ENCODE results near the gene PLCL1. TPM values are rescaled to one million over a fixed set of nuclear protein-coding genes. Genes with fewer than 3 reads are reported as not detected.
"Not testable (repeated sequence)": the region's sequence is repeated elsewhere in the genome, so short reads cannot be mapped to it uniquely, and the experiment has no call there.

The PLCL1 gene
- total and polyA plus RNA-seq, 5 donors = 19.5 to 70.1 (median 45.0) TPM

GRCh38 chr2:198175271-198175670 is 370.9 kb downstream of the PLCL1 start:
- no peaks in the 10 kb centered on the region for H3K4me1 ChIP-seq (ENCODE audit: control insufficient read depth, insufficient read depth, low read length)
- ATAC-seq (no peak), DNase-seq (no peak)
- intact Hi-C loops (cut with DNase I) = no loop called here
- no peak overlapping the region for H3K4me3 ChIP-seq (ENCODE audit: low read length)
- 70% methylated on average over 3 of the region's 3 CpGs for whole genome bisulfite sequencing
- no peaks in the 10 kb centered on the region for H3K27me3 ChIP-seq (ENCODE audit: control insufficient read depth, insufficient read depth)
- H3K9me3 ChIP-seq (ENCODE audit: control insufficient read depth, low read length) = no peaks in the 10 kb centered on the region
- no peak overlapping the region for H3K27ac ChIP-seq (ENCODE audit: low read length)

GRCh38 chr2:198177040-198177439 is 372.6 kb downstream of the PLCL1 start:
- Histone ChIP-seq H3K4me1 (ENCODE audit: control insufficient read depth, insufficient read depth, low read length) (no peaks in the 10 kb centered on the region), H3K4me3 (ENCODE audit: low read length) (no peak overlapping the region), H3K27me3 (ENCODE audit: control insufficient read depth, insufficient read depth) (no peaks in the 10 kb centered on the region), H3K27ac (ENCODE audit: low read length) (no peak overlapping the region), H3K9me3 (ENCODE audit: control insufficient read depth, low read length) (no peaks in the 10 kb centered on the region)
- intact Hi-C loops (cut with DNase I) = no loop called here
- ATAC-seq (no peak), DNase-seq (no peak)
- 76% methylated on average over 2 of the region's 2 CpGs for WGBS

DNA sequence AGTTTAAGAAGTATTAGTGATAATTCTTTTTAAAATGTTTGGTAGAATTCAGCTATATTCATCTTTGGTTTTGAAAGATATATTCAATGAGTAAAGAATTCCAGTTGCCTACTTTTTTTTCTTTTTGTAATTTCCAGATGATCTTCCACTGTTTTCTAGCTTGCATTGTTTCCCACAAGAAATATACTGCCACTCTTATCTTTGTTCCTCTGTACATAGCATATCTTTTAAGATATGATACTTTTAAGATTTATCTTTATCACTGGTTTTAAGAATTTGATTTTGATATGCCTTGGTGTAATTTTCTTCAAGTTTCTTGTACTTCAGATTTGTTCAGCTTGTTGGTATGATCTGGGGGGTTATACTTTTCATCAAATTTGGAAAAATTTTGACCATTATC is 374.4 kb downstream of the PLCL1 start:
- intact Hi-C loops (cut with DNase I) = no loop called here
- H3K9me3 ChIP-seq (ENCODE audit: control insufficient read depth, low read length) = no peaks in the 10 kb centered on the region
- no peak overlapping the region for H3K27ac ChIP-seq (ENCODE audit: low read length)
- H3K4me1 ChIP-seq (ENCODE audit: control insufficient read depth, insufficient read depth, low read length) = no peaks in the 10 kb centered on the region
- no peak for ATAC-seq
- H3K27me3 ChIP-seq (ENCODE audit: control insufficient read depth, insufficient read depth) = no peaks in the 10 kb centered on the region
- DNase-seq = no peak
- no peak overlapping the region for H3K4me3 ChIP-seq (ENCODE audit: low read length)

- intact Hi-C loops (cut with DNase I) = no loop called here
- DNase-seq (no peak), ATAC-seq (no peak)
- no peak overlapping the region for H3K4me3 ChIP-seq (ENCODE audit: low read length)
- WGBS = 92% methylated on average over 1 of the region's 1 CpG
- no peaks in the 10 kb centered on the region for H3K9me3 ChIP-seq (ENCODE audit: control insufficient read depth, low read length)
- H3K4me1 ChIP-seq (ENCODE audit: control insufficient read depth, insufficient read depth, low read length) = no peaks in the 10 kb centered on the region
- H3K27me3 ChIP-seq (ENCODE audit: control insufficient read depth, insufficient read depth) = no peaks in the 10 kb centered on the region
- H3K27ac ChIP-seq (ENCODE audit: low read length) = no peak overlapping the region
Observed at GRCh38 chr2:198186257-198186656, 381.9 kb downstream of the PLCL1 start.

- 50% methylated on average over 1 of the region's 1 CpG for WGBS
Observed at GRCh38 chr2:198187841-198188240, 383.4 kb downstream of the PLCL1 start.

GRCh38 chr2:198188982-198189381 is 384.6 kb downstream of the PLCL1 start:
- Histone ChIP-seq H3K4me1 (ENCODE audit: control insufficient read depth, insufficient read depth, low read length) (no peaks in the 10 kb centered on the region), H3K27ac (ENCODE audit: low read length) (no peak overlapping the region), H3K4me3 (ENCODE audit: low read length) (no peak overlapping the region), H3K9me3 (ENCODE audit: control insufficient read depth, low read length) (no peaks in the 10 kb centered on the region), H3K27me3 (ENCODE audit: control insufficient read depth, insufficient read depth) (no peaks in the 10 kb centered on the region)
- intact Hi-C loops (cut with DNase I) = no loop called here
- WGBS = 49% methylated on average over 13 of the region's 13 CpGs
- DNase-seq (no peak), ATAC-seq (no peak)

More at GRCh38 chr2:198187841-198188240, 383.4 kb downstream of the PLCL1 start:
- intact Hi-C loops (cut with DNase I) = no loop called here
- Histone ChIP-seq H3K27me3 (ENCODE audit: control insufficient read depth, insufficient read depth) (no peaks in the 10 kb centered on the region), H3K4me3 (ENCODE audit: low read length) (no peak overlapping the region), H3K27ac (ENCODE audit: low read length) (no peak overlapping the region), H3K4me1 (ENCODE audit: control insufficient read depth, insufficient read depth, low read length) (no peaks in the 10 kb centered on the region), H3K9me3 (ENCODE audit: control insufficient read depth, low read length) (no peaks in the 10 kb centered on the region)
- no peak for DNase-seq
- ATAC-seq = no peak

DNA sequence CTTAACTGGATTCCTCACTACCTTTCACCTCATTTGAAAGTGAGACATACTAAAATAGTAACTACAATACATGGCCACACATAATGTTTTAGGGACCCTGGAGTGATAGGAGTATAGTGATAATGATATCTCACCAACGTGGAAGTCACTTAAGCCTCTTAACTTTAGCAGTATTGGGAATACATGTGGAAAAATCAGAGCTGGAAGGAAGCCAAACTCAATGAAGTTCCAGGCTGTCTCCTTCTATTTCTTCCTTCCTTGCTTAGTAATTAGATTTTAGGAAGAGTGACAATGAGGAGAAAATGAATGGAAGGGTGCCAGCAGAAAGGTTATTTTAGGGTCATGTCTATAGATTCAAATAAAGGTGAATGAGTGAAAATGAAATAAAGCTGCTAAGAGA is 387.3 kb downstream of the PLCL1 start:
- ATAC-seq = no peak
- no peaks in the 10 kb centered on the region for H3K9me3 ChIP-seq (ENCODE audit: control insufficient read depth, low read length)

DNA sequence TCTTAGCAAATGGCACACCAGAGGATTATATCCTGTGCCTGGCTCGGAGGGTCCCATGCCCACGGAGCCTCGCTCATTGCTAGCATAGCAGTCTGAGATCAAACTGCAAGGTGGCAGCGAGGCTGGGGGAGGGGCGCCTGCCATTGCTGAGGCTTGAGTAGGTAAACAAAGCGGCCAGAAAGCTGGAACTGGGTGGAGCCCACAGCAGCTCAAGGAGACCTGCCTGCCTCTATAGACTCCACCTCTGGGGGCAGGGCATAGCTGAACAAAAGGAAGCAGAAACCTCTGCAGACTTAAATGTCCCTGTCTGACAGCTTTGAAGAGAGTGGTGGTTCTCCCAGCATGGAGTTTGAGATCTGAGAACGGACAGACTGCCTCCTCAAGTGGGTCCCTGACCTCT is 392.2 kb downstream of the PLCL1 start:
- H3K4me3 ChIP-seq (ENCODE audit: low read length); intact Hi-C loops (cut with DNase I); H3K27ac ChIP-seq (ENCODE audit: low read length); H3K27me3 ChIP-seq (ENCODE audit: control insufficient read depth, insufficient read depth); H3K9me3 ChIP-seq (ENCODE audit: control insufficient read depth, low read length); H3K4me1 ChIP-seq (ENCODE audit: control insufficient read depth, insufficient read depth, low read length); DNase-seq; ATAC-seq: not testable (repeated sequence)
- 73% methylated on average over 7 of the region's 7 CpGs for WGBS

More for the DNA sequence above, 387.3 kb downstream of the PLCL1 start:
- intact Hi-C loops (cut with DNase I) = no loop called here
- WGBS = 10% methylated on average over 1 of the region's 1 CpG
- DNase-seq = no peak
- H3K27ac ChIP-seq (ENCODE audit: low read length) = no peak overlapping the region
- no peaks in the 10 kb centered on the region for H3K27me3 ChIP-seq (ENCODE audit: control insufficient read depth, insufficient read depth)
- no peak overlapping the region for H3K4me3 ChIP-seq (ENCODE audit: low read length)
- H3K4me1 ChIP-seq (ENCODE audit: control insufficient read depth, insufficient read depth, low read length) = no peaks in the 10 kb centered on the region

Other genes starting within 250 kb of the PLCL1 start
- 1 to 10 TPM; 3.0 to 9.8 (median 9.2) TPM for gene RFTN2, start 129.0 kb upstream of the PLCL1 start, total RNA-seq
- gene RFTN2, start 129.0 kb upstream of the PLCL1 start, polyA plus RNA-seq = 3.1 TPM
- 1 to 10 TPM; 4.6 to 7.7 (median 5.6) TPM for gene MARS2, start 99.2 kb upstream of the PLCL1 start, total RNA-seq
- gene MARS2, start 99.2 kb upstream of the PLCL1 start, polyA plus RNA-seq = 3.2 TPM
- gene BOLL, start 19.3 kb upstream of the PLCL1 start, total RNA-seq = not detected
- gene BOLL, start 19.3 kb upstream of the PLCL1 start, polyA plus RNA-seq = 0.11 TPM

Data from right cardiac atrium (tissue), 5 donors.